ENCODE results near the gene MEGF11.

DNA sequence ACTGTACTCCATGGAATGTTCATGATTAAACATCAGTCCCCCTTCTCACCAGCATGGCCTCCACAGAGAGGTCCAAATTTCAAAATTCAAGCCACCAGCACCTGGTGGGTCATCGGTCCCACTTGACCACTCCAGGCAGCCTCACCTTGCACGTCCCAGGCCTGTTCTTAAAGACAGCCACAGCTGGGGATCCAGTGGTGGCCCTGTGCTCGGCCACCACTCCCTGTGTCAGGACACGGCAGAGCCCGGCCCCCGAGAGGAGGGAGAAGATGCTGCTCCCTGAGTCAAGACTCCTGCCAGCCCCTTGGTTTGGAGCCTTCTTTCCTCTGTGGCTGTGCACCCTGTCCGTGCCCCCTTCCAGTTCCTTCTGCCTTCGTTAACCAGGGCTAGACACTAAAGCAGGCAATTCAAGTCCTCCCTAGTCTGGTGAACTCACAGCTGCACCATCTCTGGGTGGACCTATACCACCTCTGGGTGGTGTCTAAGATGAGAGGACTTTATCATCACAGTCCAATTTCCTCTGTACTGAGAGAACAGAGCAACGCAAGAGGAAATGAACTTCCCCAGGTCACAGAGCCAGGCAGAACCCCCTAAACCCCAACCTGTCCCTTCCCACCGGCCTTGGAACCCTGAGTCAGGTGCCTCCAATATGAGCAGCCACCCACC is 97.1 kb downstream of the MEGF11 start:
- TF ChIP-seq, protein P1, sequence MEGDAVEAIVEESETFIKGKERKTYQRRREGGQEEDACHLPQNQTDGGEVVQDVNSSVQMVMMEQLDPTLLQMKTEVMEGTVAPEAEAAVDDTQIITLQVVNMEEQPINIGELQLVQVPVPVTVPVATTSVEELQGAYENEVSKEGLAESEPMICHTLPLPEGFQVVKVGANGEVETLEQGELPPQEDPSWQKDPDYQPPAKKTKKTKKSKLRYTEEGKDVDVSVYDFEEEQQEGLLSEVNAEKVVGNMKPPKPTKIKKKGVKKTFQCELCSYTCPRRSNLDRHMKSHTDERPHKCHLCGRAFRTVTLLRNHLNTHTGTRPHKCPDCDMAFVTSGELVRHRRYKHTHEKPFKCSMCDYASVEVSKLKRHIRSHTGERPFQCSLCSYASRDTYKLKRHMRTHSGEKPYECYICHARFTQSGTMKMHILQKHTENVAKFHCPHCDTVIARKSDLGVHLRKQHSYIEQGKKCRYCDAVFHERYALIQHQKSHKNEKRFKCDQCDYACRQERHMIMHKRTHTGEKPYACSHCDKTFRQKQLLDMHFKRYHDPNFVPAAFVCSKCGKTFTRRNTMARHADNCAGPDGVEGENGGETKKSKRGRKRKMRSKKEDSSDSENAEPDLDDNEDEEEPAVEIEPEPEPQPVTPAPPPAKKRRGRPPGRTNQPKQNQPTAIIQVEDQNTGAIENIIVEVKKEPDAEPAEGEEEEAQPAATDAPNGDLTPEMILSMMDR (IDR thresholded peaks at IDR 0.05), result no peak
- TF ChIP-seq POLR2AphosphoS5 (IDR thresholded peaks at IDR 0.05; ENCODE audit: insufficient read depth in 1 of 2, low read depth in 1 of 2) (no peak), POLR2A (IDR thresholded peaks at IDR 0.05) (no peak)
